Keratinocyte (primary cell): ENCODE measurements around the gene CHPT1. TPM values are rescaled to one million over a fixed set of nuclear protein-coding genes. Genes with fewer than 3 reads are reported as not detected.

Experiments used
- DNase-seq: peaks from one replicate; pipeline ENCODE4 v3.0.0-alpha.2; 2011; ENCODE audit warnings: low read depth, missing footprints, low spot score
- FAIRE-seq: peaks from 2 replicates; lab custom pipeline; 2011; peaks lifted over from hg19 to GRCh38; lab: Jason Lieb, UNC
- H2AFZ ChIP-seq: 2 replicates; pipeline ENCODE4 v1.6.0; 2012; ENCODE audit warnings: low read length, control low read depth, inconsistent platforms; ENCODE audit not compliant: control insufficient read depth
- H3K27ac ChIP-seq: 2 replicates; pipeline ENCODE4 v1.5.1; 2011; ENCODE audit warnings: low read length; ENCODE audit not compliant: control insufficient read depth, insufficient read depth
- H3K27me3 ChIP-seq: 3 replicates; pipeline ENCODE4 v1.6.0; 2011; ENCODE audit warnings: low read length; ENCODE audit not compliant: control insufficient read depth, insufficient read depth; ENCODE audit errors: extremely low read depth
- H3K36me3 ChIP-seq, 2 experiments: 2 replicates in 1 of 2; 3 replicates in 1 of 2; pipeline ENCODE4 v1.5.1; 2011; ENCODE audit warnings: low read length in 2 of 2, mild to moderate bottlenecking in 1 of 2; ENCODE audit not compliant: control insufficient read depth in 2 of 2, insufficient read depth in 2 of 2; ENCODE audit errors: extremely low read depth in 1 of 2
- H3K4me1 ChIP-seq: 3 replicates; pipeline ENCODE4 v1.5.1; 2011; ENCODE audit warnings: low read length; ENCODE audit not compliant: control insufficient read depth, insufficient read depth; ENCODE audit errors: extremely low read depth
- H3K4me2 ChIP-seq: 3 replicates; pipeline ENCODE4 v1.6.0; 2011; ENCODE audit warnings: low read depth, low read length; ENCODE audit not compliant: control insufficient read depth, insufficient read depth; ENCODE audit errors: extremely low read depth
- H3K4me3 ChIP-seq, 3 experiments: fragments of 200-600 bp in 1 of 3; sonication (generic) in 1 of 3; 2 replicates in 2 of 3; 3 replicates in 1 of 3; pipeline ENCODE4 v1.5.1; 2011 to 2016; ENCODE audit warnings: low read length in 3 of 3, mild to moderate bottlenecking in 3 of 3, control low read depth in 2 of 3, inconsistent platforms in 1 of 3, low read depth in 1 of 3, mixed read lengths in 1 of 3, mixed run types in 1 of 3, moderate library complexity in 1 of 3; ENCODE audit not compliant: control insufficient read depth in 2 of 3, insufficient read depth in 2 of 3; ENCODE audit errors: extremely low read depth in 1 of 3
- H3K79me2 ChIP-seq: 2 replicates; pipeline ENCODE4 v1.6.0; 2012; ENCODE audit warnings: low read length; ENCODE audit not compliant: control insufficient read depth, insufficient read depth
- H3K9ac ChIP-seq: 3 replicates; pipeline ENCODE4 v1.6.0; 2011; ENCODE audit warnings: low read length; ENCODE audit not compliant: control insufficient read depth, insufficient read depth; ENCODE audit errors: extremely low read depth
- H3K9me1 ChIP-seq: 3 replicates; pipeline ENCODE4 v1.6.0; 2011; ENCODE audit warnings: low read length; ENCODE audit not compliant: control insufficient read depth, insufficient read depth; ENCODE audit errors: extremely low read depth
- H3K9me3 ChIP-seq: 2 replicates; pipeline ENCODE4 v1.5.1; 2012; ENCODE audit warnings: low read depth, low read length; ENCODE audit not compliant: control insufficient read depth
- H4K20me1 ChIP-seq: 3 replicates; pipeline ENCODE4 v1.6.0; 2011; ENCODE audit warnings: low read length; ENCODE audit not compliant: control insufficient read depth, insufficient read depth; ENCODE audit errors: extremely low read depth
- CTCF ChIP-seq, 3 experiments: IDR thresholded peaks in 1 of 3; conservative IDR thresholded peaks in 1 of 3; optimal IDR thresholded peaks in 1 of 3; 2 replicates in 2 of 3; 3 replicates in 1 of 3; pipeline versions ENCODE3 to v1.5.1; 2011; ENCODE audit warnings: low read length in 3 of 3, mild to moderate bottlenecking in 3 of 3, moderate library complexity in 2 of 3, control low read depth in 1 of 3, inconsistent platforms in 1 of 3; ENCODE audit not compliant: insufficient read depth in 2 of 3; ENCODE audit errors: extremely low read depth in 1 of 3
- EZH2 ChIP-seq: IDR thresholded peaks from one replicate; pipeline ENCODE4 v1.6.1; 2012; ENCODE audit warnings: inconsistent platforms, mild to moderate bottlenecking, low read length, moderate library complexity
- dilution Hi-C: fragments of 300-500 bp; cut with MboI; formaldehyde crosslinking; loops from one replicate; pipeline ENCODE4 v1.7.0; 2020; ENCODE audit warnings: low sequenced_read_pairs; ENCODE audit not compliant: extremely low pct_ligation_motif_present
- polyA plus RNA-seq, 5 experiments: library from polyadenylated mRNA; depleted of rRNA in 3 of 5; stranded (reverse) in 3 of 5; stranded (forward) in 1 of 5; unstranded in 1 of 5; fragments of >200 nt; gene quantifications; 1 replicate in 1 of 5; 2 replicates in 3 of 5; 3 replicates in 1 of 5; pipeline versions ENCODE4 v1.2.1 to v1.2.3, GENCODE V29; 2011 to 2012; ENCODE audit warnings: missing spikeins in 2 of 5, low read depth in 1 of 5, low replicate concordance in 1 of 5

CHPT1 gene
- polyA plus RNA-seq, 1 donor (not counting 4 experiments of a cell fraction or from before 2014, with no cell fraction given): 12.7 TPM

- H3K79me2 ChIP-seq: no peaks in the 10 kb centered on the region
- H3K9me3 ChIP-seq: no peaks in the 10 kb centered on the region
- DNase-seq (no peak), FAIRE-seq (no peak)
- no peak for TF ChIP-seq CTCF (optimal IDR thresholded peaks at IDR 0.05 in 1 of 3, IDR thresholded peaks at IDR 0.05 in 1 of 3, conservative IDR thresholded peaks at IDR 0.05 in 1 of 3; ENCODE audit: extremely low read depth in 1 of 3, insufficient read depth in 2 of 3, low read length in 3 of 3)
- TF ChIP-seq EZH2: no peak
- H3K4me2 ChIP-seq: no peak overlapping the region
- H3K36me3 ChIP-seq: no peaks in the 10 kb centered on the region
- H3K9me1 ChIP-seq: no peaks in the 10 kb centered on the region
- no peaks in the 10 kb centered on the region for H3K4me1 ChIP-seq
- no peak overlapping the region for H3K27ac ChIP-seq
- H3K9ac ChIP-seq: no peak overlapping the region
- no peaks in the 10 kb centered on the region for H3K27me3 ChIP-seq
- no peak overlapping the region for H2AFZ ChIP-seq
- no peak overlapping the region for H3K4me3 ChIP-seq
- dilution Hi-C loops: no loop called here
- no peaks in the 10 kb centered on the region for H4K20me1 ChIP-seq
These were observed 11.3 kb upstream of the CHPT1 start for GRCh38 chr12:101686176-101686575.

- H3K79me2 ChIP-seq: no peaks in the 10 kb centered on the region
These were observed 6.8 kb upstream of the CHPT1 start for GRCh38 chr12:101690544-101691098.

More at GRCh38 chr12:101690544-101691098, 6.8 kb upstream of the CHPT1 start:
- FAIRE-seq: no peak
- no peak overlapping the region for H3K27ac ChIP-seq
- no peaks in the 10 kb centered on the region for H3K27me3 ChIP-seq
- no peak overlapping the region for H3K4me2 ChIP-seq
- no peaks in the 10 kb centered on the region for H3K4me1 ChIP-seq
- no peaks in the 10 kb centered on the region for H3K9me1 ChIP-seq
- no peak overlapping the region for H3K4me3 ChIP-seq
- no peak overlapping the region for H3K9ac ChIP-seq
- no peaks in the 10 kb centered on the region for H3K9me3 ChIP-seq
- no peak overlapping the region for H2AFZ ChIP-seq
- H3K36me3 ChIP-seq: no peaks in the 10 kb centered on the region
- no peak for TF ChIP-seq EZH2
- no peak for TF ChIP-seq CTCF (optimal IDR thresholded peaks at IDR 0.05 in 1 of 3, IDR thresholded peaks at IDR 0.05 in 1 of 3, conservative IDR thresholded peaks at IDR 0.05 in 1 of 3; ENCODE audit: extremely low read depth in 1 of 3, insufficient read depth in 2 of 3, low read length in 3 of 3)
- no peaks in the 10 kb centered on the region for H4K20me1 ChIP-seq
- DNase-seq: no peak
- dilution Hi-C loops: no loop called here
